ENCODE data around the gene FSTL5.

- TF ChIP-seq CTCF (IDR thresholded peaks at IDR 0.05 in 4 of 5, conservative IDR thresholded peaks at IDR 0.05 in 1 of 5) (no peak), POLR2A (IDR thresholded peaks at IDR 0.05) (no peak)
Measured at GRCh38 chr4:161992317-161992716, 171.5 kb downstream of the FSTL5 start.
